DOHH2 (cell line): Measurements from ENCODE around the gene CES3.

Source experiments
- EZH2phosphoT487 ChIP-seq: fragments of 200-600 bp; sonication (generic); IDR thresholded peaks from 2 replicates; pipeline ENCODE4 v1.6.1; 2017; ENCODE audit warnings: borderline replicate concordance, mild to moderate bottlenecking, antibody characterized with exemption, low read length, moderate library complexity, mixed read lengths
- TF ChIP-seq, protein P1 (sequence below): fragments of 200-600 bp; sonication (generic); IDR thresholded peaks from one replicate; pipeline ENCODE4 v1.5.1; 2014; ENCODE audit warnings: antibody characterized with exemption, mild to moderate bottlenecking, low read depth, low read length; ENCODE audit not compliant: poor library complexity, severe bottlenecking

DNA sequence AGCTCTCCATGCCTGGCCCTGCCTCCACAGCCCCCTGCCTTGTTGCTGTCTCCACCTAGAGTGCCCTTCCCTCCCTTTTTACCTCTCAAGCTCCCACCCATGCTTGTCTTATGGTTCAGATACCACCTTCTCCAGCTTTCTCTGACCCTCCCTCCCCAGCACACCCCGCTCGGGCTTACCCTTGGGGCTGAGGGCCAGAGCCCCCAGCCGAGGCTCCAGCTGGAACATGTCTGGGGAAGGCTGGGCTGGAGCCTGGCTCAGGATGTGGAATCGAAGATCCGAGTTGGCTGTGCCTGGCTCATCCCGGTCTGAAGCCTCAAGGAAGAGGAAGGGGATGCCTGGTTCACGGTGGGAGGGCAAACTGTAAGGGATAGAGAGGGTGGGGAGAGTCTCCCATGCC, 46.0 kb upstream of the CES3 start:
- TF ChIP-seq, protein P1, sequence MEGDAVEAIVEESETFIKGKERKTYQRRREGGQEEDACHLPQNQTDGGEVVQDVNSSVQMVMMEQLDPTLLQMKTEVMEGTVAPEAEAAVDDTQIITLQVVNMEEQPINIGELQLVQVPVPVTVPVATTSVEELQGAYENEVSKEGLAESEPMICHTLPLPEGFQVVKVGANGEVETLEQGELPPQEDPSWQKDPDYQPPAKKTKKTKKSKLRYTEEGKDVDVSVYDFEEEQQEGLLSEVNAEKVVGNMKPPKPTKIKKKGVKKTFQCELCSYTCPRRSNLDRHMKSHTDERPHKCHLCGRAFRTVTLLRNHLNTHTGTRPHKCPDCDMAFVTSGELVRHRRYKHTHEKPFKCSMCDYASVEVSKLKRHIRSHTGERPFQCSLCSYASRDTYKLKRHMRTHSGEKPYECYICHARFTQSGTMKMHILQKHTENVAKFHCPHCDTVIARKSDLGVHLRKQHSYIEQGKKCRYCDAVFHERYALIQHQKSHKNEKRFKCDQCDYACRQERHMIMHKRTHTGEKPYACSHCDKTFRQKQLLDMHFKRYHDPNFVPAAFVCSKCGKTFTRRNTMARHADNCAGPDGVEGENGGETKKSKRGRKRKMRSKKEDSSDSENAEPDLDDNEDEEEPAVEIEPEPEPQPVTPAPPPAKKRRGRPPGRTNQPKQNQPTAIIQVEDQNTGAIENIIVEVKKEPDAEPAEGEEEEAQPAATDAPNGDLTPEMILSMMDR, result no peak
- no peak for TF ChIP-seq EZH2phosphoT487
